LNCAP (cell line): Measurements from ENCODE around the gene SPINK2.

Experiments used
- TF ChIP-seq, protein P1 (sequence below): fragments of 450-650 bp; IDR thresholded peaks from 2 replicates; pipeline ENCODE4 v1.5.1; 2017; ENCODE audit warnings: mild to moderate bottlenecking

The SPINK2 gene

DNA sequence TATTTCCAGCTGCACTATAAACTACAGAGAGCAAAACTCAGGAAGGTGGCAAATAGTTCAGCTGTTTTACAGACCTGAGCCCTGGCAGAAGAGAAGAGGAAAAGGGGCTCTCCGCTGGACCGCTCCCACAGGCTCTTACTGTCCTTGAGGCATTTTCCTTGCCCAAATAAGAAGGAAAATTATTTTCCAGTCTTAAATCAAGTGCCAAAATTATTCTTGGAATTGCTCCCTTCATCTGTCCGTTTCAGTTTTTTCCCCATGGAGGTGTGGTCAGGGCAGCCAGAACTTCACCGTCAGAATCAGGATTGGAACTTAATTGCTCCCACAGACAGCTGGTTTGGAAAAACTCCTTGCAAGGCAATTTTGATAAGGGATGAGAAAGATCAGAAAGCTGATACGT, 35.2 kb upstream of the SPINK2 start:
- TF ChIP-seq, protein P1, sequence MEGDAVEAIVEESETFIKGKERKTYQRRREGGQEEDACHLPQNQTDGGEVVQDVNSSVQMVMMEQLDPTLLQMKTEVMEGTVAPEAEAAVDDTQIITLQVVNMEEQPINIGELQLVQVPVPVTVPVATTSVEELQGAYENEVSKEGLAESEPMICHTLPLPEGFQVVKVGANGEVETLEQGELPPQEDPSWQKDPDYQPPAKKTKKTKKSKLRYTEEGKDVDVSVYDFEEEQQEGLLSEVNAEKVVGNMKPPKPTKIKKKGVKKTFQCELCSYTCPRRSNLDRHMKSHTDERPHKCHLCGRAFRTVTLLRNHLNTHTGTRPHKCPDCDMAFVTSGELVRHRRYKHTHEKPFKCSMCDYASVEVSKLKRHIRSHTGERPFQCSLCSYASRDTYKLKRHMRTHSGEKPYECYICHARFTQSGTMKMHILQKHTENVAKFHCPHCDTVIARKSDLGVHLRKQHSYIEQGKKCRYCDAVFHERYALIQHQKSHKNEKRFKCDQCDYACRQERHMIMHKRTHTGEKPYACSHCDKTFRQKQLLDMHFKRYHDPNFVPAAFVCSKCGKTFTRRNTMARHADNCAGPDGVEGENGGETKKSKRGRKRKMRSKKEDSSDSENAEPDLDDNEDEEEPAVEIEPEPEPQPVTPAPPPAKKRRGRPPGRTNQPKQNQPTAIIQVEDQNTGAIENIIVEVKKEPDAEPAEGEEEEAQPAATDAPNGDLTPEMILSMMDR: no peak

DNA sequence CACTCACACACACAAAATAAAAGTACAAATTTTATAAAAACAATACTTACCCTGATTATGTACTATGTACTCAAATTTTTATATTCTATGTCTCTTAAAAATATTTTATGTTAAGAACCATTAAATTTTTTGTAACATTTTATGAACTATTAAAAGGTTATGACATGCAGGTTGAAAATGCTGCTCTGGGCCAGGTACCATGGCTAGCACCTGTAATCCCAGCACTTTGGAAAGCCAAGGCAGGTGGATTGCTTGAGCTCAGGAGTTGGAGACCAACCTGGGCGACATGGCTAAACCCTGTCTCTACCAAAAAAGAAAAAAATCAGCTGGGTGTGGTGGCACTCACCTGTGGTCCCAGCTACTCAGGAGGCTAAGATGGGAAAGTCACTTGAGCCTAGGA, 29.4 kb upstream of the SPINK2 start:
- TF ChIP-seq, protein P1: no peak

DNA sequence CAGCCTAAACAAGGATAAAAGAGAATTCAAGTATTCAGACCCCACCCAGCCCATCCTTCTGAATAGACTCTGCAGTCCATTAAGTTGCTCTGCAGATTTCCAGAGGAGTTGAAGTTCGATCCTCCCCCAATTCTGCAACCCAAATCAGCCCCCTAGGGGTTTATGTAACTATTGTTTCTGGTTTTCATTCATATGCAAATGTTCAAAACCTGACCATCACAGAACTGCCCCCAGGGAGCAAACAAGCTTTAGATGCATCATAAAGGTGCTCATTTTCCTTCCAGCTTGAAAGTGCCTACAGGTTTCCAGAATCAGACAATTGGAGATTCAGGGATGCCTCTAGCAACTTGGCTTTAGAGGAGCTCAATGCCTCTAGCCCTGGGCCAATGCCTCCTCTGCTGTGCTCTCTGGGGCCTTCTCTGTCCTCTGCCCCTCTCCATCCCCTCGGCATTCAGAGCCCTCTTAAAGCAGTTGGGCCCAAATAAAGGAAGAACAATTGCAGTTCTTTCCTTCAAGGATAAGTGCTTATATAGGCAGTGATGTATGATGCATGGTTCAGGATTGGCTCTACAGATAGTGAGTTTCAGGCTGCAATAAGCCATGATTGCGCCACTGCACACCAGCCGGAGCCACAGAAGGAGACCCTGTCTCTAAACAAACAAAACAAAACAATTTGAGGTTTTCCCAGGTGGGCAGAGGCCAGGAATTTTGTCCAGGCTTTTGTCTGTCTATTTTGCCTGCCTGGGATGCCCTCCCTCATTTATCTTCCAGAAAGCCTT, 23.5 kb upstream of the SPINK2 start:
- TF ChIP-seq, protein P1: no peak

DNA sequence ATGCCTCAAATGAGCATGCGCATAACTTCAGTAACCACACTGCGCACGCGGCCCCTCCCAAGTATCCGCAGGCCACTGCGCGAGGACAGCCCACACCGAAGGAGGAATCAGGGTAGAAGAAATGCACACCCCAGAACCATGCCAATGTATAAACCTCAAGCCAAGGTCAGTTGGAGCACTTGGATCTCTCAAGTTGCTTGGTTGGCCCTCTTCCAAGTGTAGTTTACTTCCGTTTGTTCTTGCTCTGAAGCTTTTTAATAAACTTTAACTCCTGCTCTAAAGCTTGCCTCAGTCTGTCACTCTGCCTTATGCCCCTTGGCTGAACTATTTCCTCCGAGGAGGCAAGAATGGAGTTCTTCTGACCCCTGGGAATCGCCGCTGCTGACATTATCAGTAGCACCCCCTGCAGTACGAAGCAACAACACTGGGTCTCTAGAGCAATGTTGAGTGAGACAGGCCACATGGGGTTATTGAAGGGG, 22.0 kb upstream of the SPINK2 start:
- TF ChIP-seq, protein P1: no peak

DNA sequence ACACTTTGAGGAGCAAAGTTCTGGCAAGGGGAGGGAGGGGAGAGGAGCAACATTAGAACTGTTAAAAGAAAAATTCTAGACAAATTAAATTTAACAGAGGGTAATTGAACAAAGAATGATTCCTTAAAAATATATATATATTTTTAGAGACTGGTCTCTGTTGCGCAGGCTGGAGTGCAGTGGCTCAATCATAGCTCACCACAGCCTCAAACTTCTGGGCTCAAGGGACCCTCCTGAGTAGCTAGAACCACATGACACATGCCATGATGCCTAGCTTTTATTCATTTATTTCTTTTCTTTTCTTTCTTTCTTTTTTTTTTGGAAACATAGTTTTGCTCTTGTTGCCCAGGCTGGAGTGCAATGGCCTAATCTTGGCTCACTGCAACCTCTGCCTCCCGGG, 19.1 kb upstream of the SPINK2 start:
- TF ChIP-seq, protein P1: no peak

DNA sequence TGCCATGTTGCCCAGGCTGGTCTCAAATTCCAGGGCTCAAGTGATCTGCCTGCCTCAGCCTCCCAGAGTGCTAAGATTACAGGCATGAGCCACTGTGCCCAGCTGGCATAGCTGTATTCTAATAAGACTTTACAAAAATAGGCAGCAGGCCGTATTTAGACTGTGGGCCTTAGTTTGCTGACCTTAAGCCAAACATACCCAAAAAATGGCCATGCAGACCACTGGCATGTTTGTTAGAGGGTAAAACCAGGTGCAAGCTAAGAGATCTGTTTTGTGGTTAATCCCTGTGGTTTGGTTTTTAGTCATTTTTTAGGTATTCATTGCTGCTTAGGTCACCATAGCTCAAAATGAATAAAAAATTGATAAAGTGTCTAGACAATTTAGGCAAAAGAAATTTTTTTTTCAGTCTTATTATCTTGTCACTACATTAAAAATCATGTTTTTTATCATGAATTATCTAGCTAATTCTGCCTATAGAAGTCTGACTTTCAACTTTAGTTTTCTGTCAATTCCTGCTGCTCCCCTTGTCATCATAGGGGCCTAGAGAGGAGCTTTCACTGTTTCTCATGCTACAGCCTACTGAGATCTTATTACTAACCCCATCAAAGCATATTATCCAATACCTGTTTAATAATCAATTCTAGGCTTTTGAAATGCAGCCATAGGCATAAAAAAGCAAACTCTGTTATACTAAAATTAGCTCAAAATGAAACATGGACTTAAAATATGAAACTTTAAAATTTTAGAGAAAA, 7.5 kb upstream of the SPINK2 start:
- TF ChIP-seq, protein P1: no peak

DNA sequence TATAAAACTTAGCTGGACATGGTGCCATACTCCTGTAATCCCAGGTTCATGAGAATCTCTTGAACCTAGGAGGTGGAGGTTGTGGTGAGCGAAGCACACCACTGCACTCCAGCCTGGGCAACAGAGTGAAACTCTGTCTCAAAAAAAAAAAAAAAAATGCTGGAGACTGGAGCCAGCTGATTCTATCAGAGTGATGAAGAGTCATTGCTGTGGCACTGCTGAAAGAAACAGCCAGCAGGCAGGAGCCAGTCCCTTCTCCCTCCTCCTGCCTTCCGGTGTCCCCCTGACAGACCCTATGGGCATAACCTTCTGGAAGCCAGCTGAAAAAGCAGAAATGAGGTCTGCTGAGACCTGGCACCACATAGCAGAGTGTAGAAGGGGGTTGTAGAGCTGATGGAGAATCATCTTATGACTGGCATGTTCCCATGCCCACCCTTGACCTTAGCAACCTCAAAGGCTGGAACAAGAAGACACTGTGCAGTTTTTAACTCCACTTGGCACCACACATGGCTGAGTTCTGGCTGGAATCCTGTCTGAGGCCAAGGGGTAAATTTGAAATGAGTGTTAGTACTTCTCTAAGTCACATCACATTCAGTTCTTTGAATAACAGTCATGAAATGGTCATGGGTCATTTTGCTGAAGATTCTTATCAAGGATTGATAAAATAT, 2.6 kb upstream of the SPINK2 start:
- TF ChIP-seq, protein P1: no peak
